Mesenchymal stem cell (in vitro differentiated cells and primary cell): ENCODE results near the gene APOBEC3C.
"Not testable (repeated sequence)": the region's sequence is repeated elsewhere in the genome, so short reads cannot be mapped to it uniquely, and the experiment has no call there.

Experiments used
- DNase-seq: peaks from one replicate; pipeline ENCODE4 v3.0.0-alpha.2; 2013
- H2AFZ ChIP-seq: one replicate; pipeline ENCODE4 v1.6.1; 2013; ENCODE audit warnings: low read depth, mild to moderate bottlenecking, control low read depth, inconsistent platforms, low read length, moderate library complexity
- H2AK5ac ChIP-seq: 2 replicates; pipeline ENCODE4 v1.6.1; 2013; ENCODE audit warnings: low read length, moderate library complexity, mild to moderate bottlenecking, inconsistent platforms; ENCODE audit not compliant: severe bottlenecking
- H2BK120ac ChIP-seq: one replicate; pipeline ENCODE4 v1.6.1; 2013; ENCODE audit warnings: low read depth, mild to moderate bottlenecking, inconsistent platforms, low read length, moderate library complexity
- H2BK12ac ChIP-seq, 2 experiments: one replicate each; pipeline ENCODE4 v1.6.1; 2013; ENCODE audit warnings: inconsistent platforms in 2 of 2, low read length in 2 of 2, mild to moderate bottlenecking in 2 of 2, moderate library complexity in 2 of 2, control low read depth in 1 of 2
- H2BK15ac ChIP-seq: one replicate; pipeline ENCODE4 v1.6.1; 2013; ENCODE audit warnings: mild to moderate bottlenecking, low read depth, inconsistent platforms; ENCODE audit not compliant: poor library complexity, severe bottlenecking
- H2BK5ac ChIP-seq: 2 replicates; pipeline ENCODE4 v1.6.1; 2013; ENCODE audit warnings: low read depth, mild to moderate bottlenecking, low read length, control low read depth, inconsistent platforms; ENCODE audit not compliant: poor library complexity, severe bottlenecking
- H3K14ac ChIP-seq, 2 experiments: one replicate each; pipeline ENCODE4 v1.6.1; 2013; ENCODE audit warnings: inconsistent platforms in 2 of 2, low read length in 2 of 2, control low read depth in 1 of 2, mild to moderate bottlenecking in 1 of 2, moderate library complexity in 1 of 2
- H3K18ac ChIP-seq, 2 experiments: one replicate each; pipeline ENCODE4 v1.6.1; 2013; ENCODE audit warnings: inconsistent platforms in 2 of 2, low read length in 2 of 2, control low read depth in 1 of 2, low read depth in 1 of 2, mild to moderate bottlenecking in 1 of 2
- H3K23ac ChIP-seq, 2 experiments: one replicate each; pipeline ENCODE4 v1.6.1; 2013; ENCODE audit warnings: inconsistent platforms in 2 of 2, low read length in 2 of 2, mild to moderate bottlenecking in 2 of 2, moderate library complexity in 2 of 2, control low read depth in 1 of 2
- H3K27ac ChIP-seq: 2 replicates; pipeline ENCODE4 v1.5.1; 2013; ENCODE audit warnings: mild to moderate bottlenecking, moderate library complexity, low read length, control low read depth, inconsistent platforms; ENCODE audit not compliant: poor library complexity, severe bottlenecking
- H3K27me3 ChIP-seq, 2 experiments: 2 replicates each; pipeline versions ENCODE4 v1.6.1 to v1.7.0; 2013; ENCODE audit warnings: low read length in 2 of 2, mild to moderate bottlenecking in 2 of 2, moderate library complexity in 2 of 2, control low read depth in 1 of 2, inconsistent platforms in 1 of 2; ENCODE audit not compliant: control insufficient read depth in 1 of 2, insufficient read depth in 1 of 2
- H3K36me3 ChIP-seq, 2 experiments: 2 replicates each; pipeline versions ENCODE4 v1.6.1 to v1.7.0; 2013; ENCODE audit warnings: low read length in 2 of 2, control low read depth in 1 of 2, inconsistent platforms in 1 of 2, low read depth in 1 of 2, mild to moderate bottlenecking in 1 of 2; ENCODE audit not compliant: insufficient read depth in 2 of 2, control insufficient read depth in 1 of 2
- H3K4ac ChIP-seq, 2 experiments: one replicate each; pipeline ENCODE4 v1.6.1; 2013; ENCODE audit warnings: inconsistent platforms in 2 of 2, low read length in 2 of 2, mild to moderate bottlenecking in 2 of 2, moderate library complexity in 2 of 2, control low read depth in 1 of 2, low read depth in 1 of 2
- H3K4me1 ChIP-seq: 2 replicates; pipeline ENCODE4 v1.6.1; 2013; ENCODE audit warnings: low read depth, low read length, control low read depth; ENCODE audit not compliant: control insufficient read depth, insufficient read depth
- H3K4me2 ChIP-seq: 2 replicates; pipeline ENCODE4 v1.6.1; 2013; ENCODE audit warnings: low read length, mild to moderate bottlenecking, inconsistent platforms; ENCODE audit not compliant: poor library complexity, severe bottlenecking
- H3K4me3 ChIP-seq, 2 experiments: 2 replicates each; pipeline versions ENCODE4 v1.5.1 to v1.7.0; 2013; ENCODE audit warnings: low read length in 2 of 2, mild to moderate bottlenecking in 2 of 2, control low read depth in 1 of 2, low read depth in 1 of 2; ENCODE audit not compliant: insufficient read depth in 1 of 2
- H3K79me1 ChIP-seq: replicated peaks from 2 replicates; pipeline ENCODE4 v1.6.1; 2013; ENCODE audit warnings: mild to moderate bottlenecking, control low read depth, low read length, inconsistent platforms; ENCODE audit not compliant: poor library complexity, severe bottlenecking
- H3K9ac ChIP-seq: 2 replicates; pipeline ENCODE4 v1.7.0; 2013; ENCODE audit warnings: mild to moderate bottlenecking, low read length, moderate library complexity
- H3K9me3 ChIP-seq: 2 replicates; pipeline ENCODE4 v1.7.0; 2013; ENCODE audit warnings: mild to moderate bottlenecking, low read length; ENCODE audit not compliant: control insufficient read depth
- H4K8ac ChIP-seq: one replicate; pipeline ENCODE4 v1.6.1; 2013; ENCODE audit warnings: inconsistent platforms, mild to moderate bottlenecking, low read length, moderate library complexity
- H4K91ac ChIP-seq: one replicate; pipeline ENCODE4 v1.6.1; 2013; ENCODE audit warnings: mild to moderate bottlenecking, low read length, inconsistent platforms
- WGBS: methylation state at CpG from one replicate; pipeline ENCODE4 v1.1.7; 2013; ENCODE audit warnings: mixed read lengths; 5-methylcytosine and 5-hydroxymethylcytosine counted together

Gene APOBEC3C

GRCh38 chr22:39012533-39013511 lies 1.2 kb upstream of the APOBEC3C start:
- DNase-seq, result no peak
- H2BK120ac ChIP-seq, result no peak overlapping the region
- no peaks in the 10 kb centered on the region for H3K27me3 ChIP-seq
- H3K9me3 ChIP-seq, result no peaks in the 10 kb centered on the region
- H3K4me2 ChIP-seq, result no peak overlapping the region
- H4K8ac ChIP-seq, result peak overlapping the region; percentile 84
- no peak overlapping the region for H3K4me3 ChIP-seq
- no peak overlapping the region for H2BK5ac ChIP-seq
- H2AK5ac ChIP-seq, result no peak overlapping the region
- no peak overlapping the region for H3K9ac ChIP-seq
- peaks cover 15% of the 10 kb centered on the region for H3K79me1 ChIP-seq
- peaks cover 3 to 7% of the 10 kb centered on the region in 2 experiments for H3K36me3 ChIP-seq
- H2BK15ac ChIP-seq, result no peak overlapping the region
- H2AFZ ChIP-seq, result no peak overlapping the region
- no peak overlapping the region for H3K23ac ChIP-seq
- H3K14ac ChIP-seq, result no peak overlapping the region
- H4K91ac ChIP-seq, result peak overlapping the region; percentile 80
- no peak overlapping the region for H3K18ac ChIP-seq
- WGBS, result 82% methylated on average over 24 of the region's 29 CpGs
- H2BK12ac ChIP-seq, result peak overlapping the region; percentile 28 to 54
- no peak overlapping the region for H3K4ac ChIP-seq
- no peak overlapping the region for H3K27ac ChIP-seq
- peaks cover 17% of the 10 kb centered on the region for H3K4me1 ChIP-seq

- not testable (repeated sequence) for H2AK5ac ChIP-seq, H3K14ac ChIP-seq, H2AFZ ChIP-seq, H3K4me2 ChIP-seq, H3K27me3 ChIP-seq, H3K23ac ChIP-seq, H3K9me3 ChIP-seq, DNase-seq, H2BK5ac ChIP-seq
- peak overlapping the region; percentile 83 to 87 for H3K18ac ChIP-seq
- H4K91ac ChIP-seq, result peak overlapping the region; percentile 80
- peak overlapping the region; percentile 90 for H3K27ac ChIP-seq
- H2BK120ac ChIP-seq, result peak overlapping the region; percentile 79
- peak overlapping the region; percentile 71 to 81 for H3K4ac ChIP-seq
- peak overlapping the region; percentile 60 for H2BK15ac ChIP-seq
- peaks cover 15% of the 10 kb centered on the region for H3K79me1 ChIP-seq
- H4K8ac ChIP-seq, result peak overlapping the region; percentile 97
- peaks cover 17% of the 10 kb centered on the region for H3K4me1 ChIP-seq
- peaks cover 7 to 14% of the 10 kb centered on the region in 2 experiments for H3K36me3 ChIP-seq
- peak overlapping the region; percentile 28 to 88 for H2BK12ac ChIP-seq
- WGBS, result 100% methylated on average over 3 of the region's 6 CpGs
- peak overlapping the region; percentile 86 for H3K9ac ChIP-seq
- peak overlapping the region in 1 of 2 experiments; percentile 90 for H3K4me3 ChIP-seq
These were observed 506 bp upstream of the APOBEC3C start for GRCh38 chr22:39013561-39013941.

DNA sequence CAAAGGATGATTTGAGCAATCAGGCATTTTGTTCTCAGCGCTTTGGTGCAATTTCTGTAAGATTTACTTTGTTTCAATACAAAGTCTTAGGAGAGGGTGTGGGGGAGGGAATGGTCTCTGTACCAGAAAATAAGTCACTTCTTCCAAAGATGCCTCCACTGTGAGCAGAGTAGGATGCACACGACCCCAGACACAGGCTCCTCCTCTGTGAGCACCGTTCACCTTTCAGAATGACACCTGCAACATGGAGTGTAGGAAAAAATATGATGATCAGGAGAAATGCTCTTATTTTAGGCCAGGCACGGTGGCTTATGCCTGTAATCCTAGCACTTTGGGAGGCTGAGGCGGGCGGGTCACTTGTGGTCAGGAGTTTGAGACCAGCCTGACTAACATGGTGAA lies 665 bp downstream of the APOBEC3C start:
- not testable (repeated sequence) for H4K91ac ChIP-seq, H2AFZ ChIP-seq, H2BK15ac ChIP-seq, H3K27me3 ChIP-seq, H2AK5ac ChIP-seq, H3K23ac ChIP-seq, H4K8ac ChIP-seq, H2BK12ac ChIP-seq, H3K9me3 ChIP-seq
- peak; percentile 25 for DNase-seq
- Histone ChIP-seq H3K18ac (peak overlapping the region in 1 of 2 experiments; percentile 96), H2BK5ac (peak overlapping the region; percentile 94), H3K9ac (peak overlapping the region; percentile 86), H3K36me3 (peaks cover 16 to 19% of the 10 kb centered on the region in 2 experiments), H3K4me1 (peaks cover 17% of the 10 kb centered on the region), H2BK120ac (peak overlapping the region; percentile 89), H3K79me1 (peaks cover 15% of the 10 kb centered on the region), H3K4me2 (peak overlapping the region; percentile 54), H3K4me3 (peak overlapping the region in 1 of 2 experiments; percentile 90), H3K14ac (peak overlapping the region in 1 of 2 experiments; percentile 84), H3K4ac (peak overlapping the region in 1 of 2 experiments; percentile 84), H3K27ac (peak overlapping the region; percentile 90)
- 44% methylated on average over 4 of the region's 6 CpGs for WGBS

DNA sequence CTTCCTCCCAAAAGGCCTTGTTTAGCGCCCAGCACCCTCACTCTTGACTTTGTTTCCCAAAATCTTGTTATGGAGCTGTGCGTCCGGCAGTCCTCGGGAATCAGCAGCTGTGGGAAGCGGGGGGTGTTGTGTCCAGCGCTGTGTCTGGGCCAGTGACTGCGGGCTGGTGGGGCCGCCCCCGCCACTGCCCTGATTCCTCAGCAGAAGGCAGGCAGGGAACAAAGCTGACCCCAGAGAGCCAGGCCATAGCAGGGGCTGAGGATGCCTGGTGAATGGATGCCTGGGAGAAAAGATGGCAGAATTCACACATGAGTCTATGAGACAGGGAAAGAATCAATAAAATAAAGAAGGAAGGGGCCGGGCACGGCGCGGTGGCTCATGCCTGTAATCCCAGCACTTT lies 2.5 kb downstream of the APOBEC3C start:
- DNase-seq, result no peak
- Histone ChIP-seq H2AFZ (no peak overlapping the region), H2BK15ac (no peak overlapping the region), H2BK5ac (no peak overlapping the region), H3K4ac (peak overlapping the region in 1 of 2 experiments; percentile 24), H2BK12ac (peak overlapping the region in 1 of 2 experiments; percentile 6), H4K91ac (no peak overlapping the region), H3K4me3 (no peak overlapping the region), H3K27ac (no peak overlapping the region), H3K18ac (peak overlapping the region in 1 of 2 experiments; percentile 62), H4K8ac (no peak overlapping the region), H3K14ac (no peak overlapping the region), H3K27me3 (no peaks in the 10 kb centered on the region), H3K23ac (peak overlapping the region in 1 of 2 experiments; percentile 9), H2BK120ac (no peak overlapping the region), H2AK5ac (no peak overlapping the region), H3K4me2 (no peak overlapping the region), H3K9ac (no peak overlapping the region), H3K4me1 (peaks cover 24% of the 10 kb centered on the region), H3K9me3 (no peaks in the 10 kb centered on the region), H3K36me3 (peaks cover 16 to 19% of the 10 kb centered on the region in 2 experiments), H3K79me1 (peaks cover 15% of the 10 kb centered on the region)
- 97% methylated on average over 13 of the region's 13 CpGs for WGBS
